Transverse colon (tissue), 3 donors: ENCODE data around the gene LMF1.

Source experiments
- CTCF ChIP-seq, 5 experiments: fragments of 200-600 bp in 3 of 5; fragments of 450-650 bp in 2 of 5; sonication (generic) in 3 of 5; IDR thresholded peaks; 1 replicate in 2 of 5; 2 replicates in 3 of 5; pipeline ENCODE4 v1.5.1; 2016 to 2017; ENCODE audit warnings: antibody characterized with exemption in 5 of 5, inconsistent platforms in 3 of 5, mild to moderate bottlenecking in 2 of 5, moderate library complexity in 1 of 5
- EP300 ChIP-seq: sonication (generic); formaldehyde crosslinking; IDR thresholded peaks from one replicate; pipeline ENCODE4 v1.6.1; 2017; ENCODE audit warnings: antibody characterized with exemption, low read depth

GRCh38 chr16:934178-934577 lies 36.6 kb downstream of the LMF1 start:
- TF ChIP-seq EP300 (no peak), CTCF (IDR thresholded peaks at IDR 0.05) (no peak)
